Fibroblast of skin of abdomen (primary cell): ENCODE measurements around the gene C2.
"Not testable (repeated sequence)": the region's sequence is repeated elsewhere in the genome, so short reads cannot be mapped to it uniquely, and the experiment has no call there.

Experiments
- DNase-seq: peaks from one replicate; pipeline ENCODE4 v3.0.0-alpha.2; 2013

The C2 gene

GRCh38 chr6:31979238-31979898 is 51.9 kb downstream of the C2 start:
- DNase-seq = no peak

- DNase-seq = not testable (repeated sequence)
These were observed 52.8 kb downstream of the C2 start for GRCh38 chr6:31980195-31980876.

GRCh38 chr6:31980998-31981397 is 53.5 kb downstream of the C2 start:
- DNase-seq = not testable (repeated sequence)

- not testable (repeated sequence) for DNase-seq
These were observed 54.2 kb downstream of the C2 start, which contains the start of gene C4A for GRCh38 chr6:31981744-31982143. TSS of gene C4A (plus strand) at chr6:31982057. CDS start at chr6:31982108, 51 bp downstream.

GRCh38 chr6:31989363-31989762 is 61.8 kb downstream of the C2 start:
- not testable (repeated sequence) for DNase-seq

- DNase-seq = not testable (repeated sequence)
These were observed 66.9 kb downstream of the C2 start for GRCh38 chr6:31994421-31994820.
